GM19238 (cell line): Measurements from ENCODE around the gene MSTO1.
"Not testable (repeated sequence)": the region's sequence is repeated elsewhere in the genome, so short reads cannot be mapped to it uniquely, and the experiment has no call there.

Experiments used
- DNase-seq: peaks from one replicate; pipeline ENCODE4 v3.0.0; 2011; ENCODE audit warnings: low spot score; ENCODE audit not compliant: insufficient read length

The MSTO1 gene

DNA sequence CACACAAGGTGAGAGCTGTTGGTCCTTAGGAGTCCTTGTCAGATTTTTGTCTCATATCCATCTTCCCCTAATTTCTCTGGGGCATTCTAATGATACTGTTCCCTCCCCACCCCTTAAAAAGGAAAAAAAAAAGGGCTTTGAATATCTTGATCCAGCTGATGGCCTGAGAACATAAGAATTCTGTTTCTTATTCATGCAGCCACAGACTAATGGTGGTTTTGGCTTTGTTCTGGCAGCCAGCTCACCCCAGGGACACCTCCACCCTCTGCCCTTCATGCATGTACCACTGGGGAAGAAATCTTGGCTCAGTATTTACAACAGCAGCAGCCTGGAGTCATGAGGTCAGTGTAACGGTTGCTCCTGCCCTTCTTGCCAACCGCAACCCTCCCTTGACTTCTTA, 3.2 kb downstream of the MSTO1 start:
- DNase-seq, result not testable (repeated sequence)

DNA sequence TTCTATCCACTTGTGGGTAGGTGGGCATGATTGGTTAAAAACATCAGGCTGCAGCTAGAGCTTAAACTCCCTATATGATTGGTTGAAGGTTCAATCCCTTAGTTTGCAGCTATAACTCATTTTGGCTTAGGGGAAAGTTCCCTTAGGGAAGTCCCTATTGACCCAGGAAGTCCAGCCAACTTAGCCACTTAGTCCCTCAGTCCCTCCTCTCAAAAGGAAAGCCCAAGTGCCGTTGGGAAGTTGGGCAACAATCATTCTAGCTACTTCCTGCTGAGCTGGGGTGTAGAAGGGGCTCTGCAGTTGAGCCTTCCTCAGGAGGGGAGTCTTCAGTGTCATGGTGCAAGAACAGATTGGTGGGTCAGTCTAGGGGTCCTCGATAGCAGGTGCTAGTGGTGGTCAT, 12.2 kb downstream of the MSTO1 start:
- DNase-seq, result no peak

DNA sequence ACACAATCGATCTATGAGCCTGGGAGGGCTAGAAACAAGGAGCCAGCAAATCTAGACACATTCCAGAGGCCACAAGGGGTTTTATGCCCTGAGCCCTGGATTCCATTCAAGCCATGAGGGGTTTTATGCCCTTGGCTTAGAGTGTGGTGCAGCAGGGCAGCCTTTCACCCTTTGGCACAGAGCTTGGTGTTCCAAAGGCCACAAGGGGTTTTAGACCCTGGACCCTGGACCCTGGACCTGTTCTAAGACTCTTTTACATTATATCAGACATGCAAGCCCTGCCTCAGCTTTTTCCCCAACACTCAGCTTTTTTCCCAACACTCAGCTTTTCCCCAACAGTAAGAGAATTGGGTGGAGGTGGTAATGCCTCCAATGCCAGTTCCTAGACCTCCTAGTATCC, 13.3 kb downstream of the MSTO1 start:
- no peak for DNase-seq

- DNase-seq, result not testable (repeated sequence)
Observed at GRCh38 chr1:155626428-155626827, 16.4 kb downstream of the MSTO1 start.

GRCh38 chr1:155636397-155637153, 26.6 kb downstream of the MSTO1 start:
- no peak for DNase-seq

GRCh38 chr1:155640367-155640766, 30.3 kb downstream of the MSTO1 start:
- no peak for DNase-seq

GRCh38 chr1:155642559-155643180, 32.7 kb downstream of the MSTO1 start:
- DNase-seq, result not testable (repeated sequence)

- DNase-seq, result no peak
Observed at GRCh38 chr1:155643230-155643629, 33.2 kb downstream of the MSTO1 start.

- no peak for DNase-seq
Observed at GRCh38 chr1:155645034-155645598, 35.1 kb downstream of the MSTO1 start.

- no peak for DNase-seq
Observed at GRCh38 chr1:155645648-155646047, 35.6 kb downstream of the MSTO1 start.

- no peak for DNase-seq
Observed at GRCh38 chr1:155646307-155646706, 36.3 kb downstream of the MSTO1 start.

DNA sequence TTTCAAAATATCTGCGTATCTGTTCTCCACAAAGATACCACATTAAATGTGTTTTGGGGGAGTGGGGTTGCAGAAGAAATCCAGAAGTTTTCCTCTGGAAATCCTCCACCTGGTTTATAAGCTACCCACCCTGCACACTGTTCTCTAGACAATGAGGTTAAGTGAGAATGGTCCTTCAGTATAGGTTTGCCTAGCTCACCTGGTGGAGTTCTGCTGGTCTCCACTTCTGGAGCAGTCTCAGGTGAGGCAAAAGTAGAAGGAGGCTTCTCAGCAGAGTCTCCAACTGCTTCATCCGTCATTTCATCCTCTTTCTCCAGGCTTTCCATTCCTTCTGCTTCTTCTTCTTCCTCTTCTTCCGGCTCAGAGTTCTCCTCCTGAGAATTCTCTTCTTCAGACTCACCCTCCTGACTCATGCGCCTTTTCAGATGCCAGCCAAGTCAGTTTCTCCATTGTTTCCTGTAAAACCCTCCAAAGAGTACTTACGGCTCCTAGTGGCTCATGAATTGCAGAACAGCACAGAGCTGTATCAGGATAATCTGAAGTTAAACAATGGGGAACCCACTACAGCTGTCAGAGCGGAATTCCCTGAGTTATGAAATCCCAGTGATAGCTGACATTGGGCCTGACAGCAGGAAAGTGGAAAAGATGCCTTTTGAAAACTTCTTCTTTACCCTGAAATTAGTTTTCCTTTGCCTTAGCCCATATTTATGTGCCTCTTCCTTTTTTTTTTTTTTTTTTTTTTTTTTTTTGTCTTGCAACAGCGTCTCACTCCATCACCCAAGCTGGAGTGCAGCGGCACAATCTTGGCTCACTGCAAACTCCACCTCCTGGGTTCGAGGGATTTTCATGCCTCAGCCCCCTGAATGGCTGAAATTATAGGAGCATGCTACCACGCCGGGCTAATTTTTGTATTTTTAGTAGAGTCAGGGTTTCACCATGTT, 38.5 kb downstream of the MSTO1 start:
- no peak for DNase-seq

DNA sequence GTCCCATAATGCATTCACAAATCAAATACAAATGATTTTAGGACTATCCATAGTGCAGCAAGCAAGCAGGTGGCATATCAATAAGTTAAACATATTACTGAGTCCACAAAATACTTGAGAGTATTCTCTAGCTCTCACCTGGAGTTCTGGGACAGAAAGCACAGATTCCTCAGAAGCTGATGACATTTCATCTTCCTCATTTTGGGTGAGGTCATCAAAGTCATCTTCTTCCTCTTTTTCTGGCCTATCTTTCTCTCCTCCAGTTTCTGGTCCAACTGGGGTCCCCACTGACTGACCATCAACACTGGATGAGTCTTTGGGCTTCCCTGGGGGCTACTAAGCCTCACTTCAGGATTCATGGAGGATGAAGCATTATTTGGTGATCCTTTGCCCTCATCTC, 39.7 kb downstream of the MSTO1 start:
- no peak for DNase-seq

GRCh38 chr1:155650231-155650757, 40.3 kb downstream of the MSTO1 start:
- DNase-seq, result no peak

DNA sequence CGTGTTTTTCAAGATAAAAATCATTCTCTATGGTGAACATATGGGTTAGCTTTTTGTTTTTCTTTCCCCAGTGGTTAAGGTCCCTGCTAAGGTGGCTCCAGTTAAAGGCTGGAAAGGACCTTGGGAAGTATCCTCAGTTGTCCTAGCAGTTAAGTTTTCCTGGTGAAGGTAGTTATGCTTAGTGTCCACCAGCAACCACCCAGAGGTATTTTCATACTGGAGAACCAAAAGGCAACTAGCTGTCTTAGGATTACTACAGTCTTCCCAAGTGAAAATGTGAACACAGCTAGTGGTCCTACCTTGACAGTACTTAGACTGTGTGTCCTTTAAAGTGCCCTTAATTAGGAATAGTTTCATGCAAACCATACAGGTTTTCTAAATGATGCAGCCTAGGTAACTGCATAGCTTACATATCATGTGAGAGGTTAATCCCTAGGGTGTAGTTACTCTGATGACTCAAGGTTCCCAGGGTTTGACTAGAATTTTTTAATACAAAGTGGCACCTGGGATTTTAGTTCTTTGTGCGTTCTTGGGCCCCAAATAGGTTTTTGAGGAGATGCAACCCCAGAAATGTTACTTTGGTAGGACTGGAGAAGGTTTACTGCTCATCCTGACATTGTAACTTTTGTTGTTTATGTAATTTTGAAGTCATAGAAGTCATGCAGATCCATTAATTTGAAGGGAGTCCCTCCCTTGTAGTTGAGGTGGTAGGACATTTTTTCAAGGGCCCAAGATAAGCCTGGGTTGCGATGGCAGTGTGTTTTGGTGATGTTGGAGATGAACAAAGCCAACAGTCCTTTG, 42.0 kb downstream of the MSTO1 start:
- no peak for DNase-seq

GRCh38 chr1:155652951-155653350, 42.9 kb downstream of the MSTO1 start:
- DNase-seq, result no peak

- DNase-seq, result no peak
Observed at GRCh38 chr1:155657463-155657862, 47.4 kb downstream of the MSTO1 start.

GRCh38 chr1:155661239-155661638, 51.2 kb downstream of the MSTO1 start:
- not testable (repeated sequence) for DNase-seq
